GM21367 (cell line): ENCODE data around the gene SNTG2.
"Not testable (repeated sequence)": the region's sequence is repeated elsewhere in the genome, so short reads cannot be mapped to it uniquely, and the experiment has no call there.

ENCODE experiments used
- ATAC-seq: cut with Tn5 transposase; IDR thresholded peaks from one replicate; pipeline ENCODE4 v1.9.1; 2021; ENCODE audit not compliant: unreplicated experiment

SNTG2 gene

GRCh38 chr2:1360557-1361250, 410.1 kb downstream of the SNTG2 start:
- no peak for ATAC-seq

- no peak for ATAC-seq
Measured at GRCh38 chr2:1363367-1363766, 412.7 kb downstream of the SNTG2 start.

- no peak for ATAC-seq
Measured at GRCh38 chr2:1366546-1367134, 416.0 kb downstream of the SNTG2 start.

GRCh38 chr2:1367601-1368000, 417.0 kb downstream of the SNTG2 start:
- ATAC-seq = no peak

- ATAC-seq = no peak
Measured at GRCh38 chr2:1369905-1370304, 419.3 kb downstream of the SNTG2 start.

GRCh38 chr2:1370461-1370860, 419.8 kb downstream of the SNTG2 start:
- ATAC-seq = no peak

GRCh38 chr2:1371082-1371481, 420.4 kb downstream of the SNTG2 start:
- ATAC-seq = no peak

- ATAC-seq = no peak
Measured at GRCh38 chr2:1373830-1374229, 423.2 kb downstream of the SNTG2 start.

- ATAC-seq = no peak
Measured at GRCh38 chr2:1374287-1374686, 423.6 kb downstream of the SNTG2 start.

GRCh38 chr2:1375794-1376193, 425.1 kb downstream of the SNTG2 start:
- ATAC-seq = no peak

GRCh38 chr2:1377473-1377872, 426.8 kb downstream of the SNTG2 start:
- ATAC-seq = no peak

GRCh38 chr2:1378456-1379150, 428.0 kb downstream of the SNTG2 start:
- no peak for ATAC-seq

- ATAC-seq = no peak
Measured at GRCh38 chr2:1381644-1382043, 431.0 kb downstream of the SNTG2 start.

- ATAC-seq = not testable (repeated sequence)
Measured at GRCh38 chr2:1387954-1388725, 437.5 kb downstream of the SNTG2 start.

- ATAC-seq = not testable (repeated sequence)
Measured at GRCh38 chr2:1390118-1390517, 439.5 kb downstream of the SNTG2 start.

GRCh38 chr2:1393321-1393720, 442.7 kb downstream of the SNTG2 start:
- no peak for ATAC-seq

- no peak for ATAC-seq
Measured at GRCh38 chr2:1394709-1395408, 444.2 kb downstream of the SNTG2 start.

- no peak for ATAC-seq
Measured at GRCh38 chr2:1397350-1397749, 446.7 kb downstream of the SNTG2 start.

GRCh38 chr2:1398191-1398590, 447.5 kb downstream of the SNTG2 start:
- ATAC-seq = no peak

GRCh38 chr2:1400943-1401735, 450.5 kb downstream of the SNTG2 start:
- no peak for ATAC-seq
